ENCODE data around the gene KRTAP10-1.
"Not testable (repeated sequence)": the region's sequence is repeated elsewhere in the genome, so short reads cannot be mapped to it uniquely, and the experiment has no call there.

The KRTAP10-1 gene

DNA sequence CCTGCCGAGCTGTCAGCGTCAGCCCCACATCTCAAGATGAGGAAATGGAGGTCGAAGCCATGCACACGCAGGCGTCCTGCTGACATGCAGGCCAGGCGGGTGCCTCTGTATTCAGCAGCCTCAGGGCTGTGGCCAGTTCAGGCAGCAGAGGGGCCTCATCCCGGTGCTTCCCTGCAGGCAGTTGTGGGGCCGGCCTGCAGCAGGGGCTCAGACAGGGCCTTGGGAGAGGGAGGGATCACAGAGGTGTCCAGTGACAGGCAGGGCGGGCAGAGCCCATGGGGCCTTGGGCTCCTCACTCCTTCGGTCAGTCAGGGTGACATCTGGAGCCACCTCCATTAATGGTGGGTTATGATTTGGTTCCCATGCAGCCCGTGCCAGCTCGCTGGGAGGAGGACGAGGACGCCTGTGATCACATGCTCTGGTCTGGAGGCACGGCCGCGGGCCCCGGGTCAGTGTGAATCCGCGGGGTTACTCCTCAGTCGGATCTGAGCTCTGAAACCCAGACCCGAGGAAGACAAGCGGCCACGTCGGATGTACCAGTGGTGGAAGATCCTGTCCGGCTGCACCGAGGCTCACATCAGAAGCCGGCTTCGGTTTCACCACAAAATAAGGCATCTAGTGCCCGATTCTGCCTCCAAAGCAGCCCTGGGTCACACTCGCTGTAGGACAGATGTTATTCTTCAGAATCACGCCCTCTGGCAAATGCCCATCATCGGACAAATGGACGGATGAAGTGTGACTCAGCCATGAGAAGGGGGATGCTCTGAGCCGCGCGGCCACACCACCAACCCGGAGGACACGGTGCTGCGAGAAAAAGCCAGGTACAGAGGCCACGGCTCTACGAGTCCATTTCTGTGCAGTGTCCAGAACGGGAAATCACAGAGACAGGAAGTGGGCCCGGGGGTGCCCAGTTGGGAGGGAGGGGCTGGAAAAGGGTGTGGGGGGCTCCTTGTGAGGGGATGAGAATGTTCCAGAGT is 33.4 kb downstream of the KRTAP10-1 start:
- H3K27ac ChIP-seq = no peak overlapping the region
- TF ChIP-seq ZFX (IDR thresholded peaks at IDR 0.05) = no peak
- TF ChIP-seq, protein P1, sequence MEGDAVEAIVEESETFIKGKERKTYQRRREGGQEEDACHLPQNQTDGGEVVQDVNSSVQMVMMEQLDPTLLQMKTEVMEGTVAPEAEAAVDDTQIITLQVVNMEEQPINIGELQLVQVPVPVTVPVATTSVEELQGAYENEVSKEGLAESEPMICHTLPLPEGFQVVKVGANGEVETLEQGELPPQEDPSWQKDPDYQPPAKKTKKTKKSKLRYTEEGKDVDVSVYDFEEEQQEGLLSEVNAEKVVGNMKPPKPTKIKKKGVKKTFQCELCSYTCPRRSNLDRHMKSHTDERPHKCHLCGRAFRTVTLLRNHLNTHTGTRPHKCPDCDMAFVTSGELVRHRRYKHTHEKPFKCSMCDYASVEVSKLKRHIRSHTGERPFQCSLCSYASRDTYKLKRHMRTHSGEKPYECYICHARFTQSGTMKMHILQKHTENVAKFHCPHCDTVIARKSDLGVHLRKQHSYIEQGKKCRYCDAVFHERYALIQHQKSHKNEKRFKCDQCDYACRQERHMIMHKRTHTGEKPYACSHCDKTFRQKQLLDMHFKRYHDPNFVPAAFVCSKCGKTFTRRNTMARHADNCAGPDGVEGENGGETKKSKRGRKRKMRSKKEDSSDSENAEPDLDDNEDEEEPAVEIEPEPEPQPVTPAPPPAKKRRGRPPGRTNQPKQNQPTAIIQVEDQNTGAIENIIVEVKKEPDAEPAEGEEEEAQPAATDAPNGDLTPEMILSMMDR (conservative IDR thresholded peaks at IDR 0.05) = no peak

DNA sequence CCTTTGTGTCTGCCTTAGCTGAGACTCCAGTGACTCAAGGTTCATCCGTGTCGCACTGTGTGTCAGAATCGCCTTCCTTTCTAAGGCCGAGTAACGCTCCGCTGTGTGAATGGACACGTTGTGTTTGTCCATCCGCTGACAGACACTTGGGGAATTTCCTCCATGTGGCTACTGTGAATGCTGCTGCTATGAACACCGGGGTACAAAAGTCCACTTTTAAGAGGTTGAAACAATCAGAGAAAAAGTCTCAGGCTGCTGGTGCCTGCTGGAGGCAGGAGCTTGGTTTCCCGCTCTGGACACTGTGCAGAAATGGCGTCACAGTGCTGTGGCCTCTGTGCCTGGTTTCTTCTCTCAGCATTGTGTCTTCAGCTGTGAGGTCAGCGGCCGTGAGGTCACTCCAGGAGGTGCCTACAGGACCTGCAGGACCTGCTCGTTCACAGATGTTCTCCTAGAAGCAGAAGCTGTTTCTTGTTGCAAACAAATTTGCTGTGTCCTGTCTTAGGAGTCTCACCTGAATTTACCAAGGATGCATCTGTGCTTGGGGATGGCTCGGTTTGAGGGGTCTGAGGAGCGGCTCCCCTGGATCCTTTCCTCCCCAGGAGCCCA is 34.2 kb downstream of the KRTAP10-1 start:
- TF ChIP-seq, protein P1 (conservative IDR thresholded peaks at IDR 0.05) = no peak
- no peak for TF ChIP-seq ZFX (IDR thresholded peaks at IDR 0.05)

DNA sequence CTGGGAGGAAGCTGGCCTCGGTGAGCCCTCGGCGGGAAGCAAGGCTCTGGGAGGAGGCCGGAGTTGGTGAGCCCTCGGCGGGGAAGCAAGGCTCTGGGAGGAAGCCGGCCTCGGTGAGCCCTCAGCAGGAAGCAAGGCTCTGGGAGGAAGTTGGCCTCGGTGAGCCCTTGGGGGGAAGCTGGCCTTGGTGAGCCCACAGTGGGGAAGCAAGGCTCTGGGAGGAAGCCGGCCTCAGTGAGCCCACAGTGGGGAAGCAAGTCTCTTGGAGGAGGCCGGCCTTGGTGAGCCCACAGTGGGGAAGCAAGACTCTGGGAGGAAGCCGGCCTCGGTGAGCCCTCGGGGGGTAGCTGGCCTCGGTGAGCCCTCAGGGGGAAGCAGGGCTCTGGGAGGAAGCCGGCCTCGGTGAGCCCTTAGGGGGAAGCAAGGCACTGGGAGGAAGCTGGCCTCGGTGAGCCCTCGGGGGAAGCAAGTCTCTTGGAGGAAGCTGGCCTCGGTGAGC is 36.0 kb downstream of the KRTAP10-1 start:
- TF ChIP-seq, protein P1 (conservative IDR thresholded peaks at IDR 0.05) = no peak
- no peak for TF ChIP-seq ZFX (IDR thresholded peaks at IDR 0.05)
- no peak overlapping the region for H3K27ac ChIP-seq

More for the DNA sequence above, 34.2 kb downstream of the KRTAP10-1 start:
- no peak overlapping the region for H3K27ac ChIP-seq

DNA sequence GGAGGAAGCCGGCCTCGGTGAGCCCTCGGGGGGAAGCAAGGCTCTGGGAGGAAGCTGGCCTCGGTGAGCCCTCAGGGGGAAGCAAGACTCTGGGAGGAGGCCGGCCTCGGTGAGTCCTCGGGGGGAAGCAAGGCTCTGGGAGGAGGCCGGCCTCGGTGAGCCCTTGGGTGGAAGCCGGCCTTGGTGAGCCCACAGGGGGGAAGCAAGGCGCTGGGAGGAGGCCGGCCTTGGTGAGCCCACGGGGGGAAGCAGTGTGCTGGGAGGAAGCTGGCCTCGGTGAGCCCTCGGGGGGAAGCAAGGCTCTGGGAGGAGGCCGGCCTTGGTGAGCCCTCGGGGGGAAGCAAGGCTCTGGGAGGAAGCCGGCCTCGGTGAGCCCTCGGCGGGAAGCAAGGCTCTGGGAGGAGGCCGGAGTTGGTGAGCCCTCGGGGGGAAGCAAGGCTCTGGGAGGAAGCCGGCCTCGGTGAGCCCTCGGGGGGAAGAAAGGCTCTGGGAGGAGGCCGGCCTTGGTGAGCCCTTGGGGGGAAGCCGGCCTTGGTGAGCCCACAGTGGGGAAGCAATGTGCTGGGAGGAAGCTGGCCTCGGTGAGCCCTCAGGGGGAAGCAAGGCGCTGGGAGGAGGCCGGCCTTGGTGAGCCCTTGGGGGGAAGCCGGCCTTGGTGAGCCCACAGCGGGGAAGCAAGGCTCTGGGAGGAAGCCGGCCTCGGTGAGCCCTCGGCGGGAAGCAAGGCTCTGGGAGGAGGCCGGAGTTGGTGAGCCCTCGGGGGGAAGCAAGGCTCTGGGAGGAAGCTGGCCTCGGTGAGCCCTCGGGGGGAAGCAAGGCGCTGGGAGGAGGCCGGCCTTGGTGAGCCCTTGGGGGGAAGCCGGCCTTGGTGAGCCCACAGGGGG is 36.7 kb downstream of the KRTAP10-1 start:
- not testable (repeated sequence) for H3K27ac ChIP-seq

DNA sequence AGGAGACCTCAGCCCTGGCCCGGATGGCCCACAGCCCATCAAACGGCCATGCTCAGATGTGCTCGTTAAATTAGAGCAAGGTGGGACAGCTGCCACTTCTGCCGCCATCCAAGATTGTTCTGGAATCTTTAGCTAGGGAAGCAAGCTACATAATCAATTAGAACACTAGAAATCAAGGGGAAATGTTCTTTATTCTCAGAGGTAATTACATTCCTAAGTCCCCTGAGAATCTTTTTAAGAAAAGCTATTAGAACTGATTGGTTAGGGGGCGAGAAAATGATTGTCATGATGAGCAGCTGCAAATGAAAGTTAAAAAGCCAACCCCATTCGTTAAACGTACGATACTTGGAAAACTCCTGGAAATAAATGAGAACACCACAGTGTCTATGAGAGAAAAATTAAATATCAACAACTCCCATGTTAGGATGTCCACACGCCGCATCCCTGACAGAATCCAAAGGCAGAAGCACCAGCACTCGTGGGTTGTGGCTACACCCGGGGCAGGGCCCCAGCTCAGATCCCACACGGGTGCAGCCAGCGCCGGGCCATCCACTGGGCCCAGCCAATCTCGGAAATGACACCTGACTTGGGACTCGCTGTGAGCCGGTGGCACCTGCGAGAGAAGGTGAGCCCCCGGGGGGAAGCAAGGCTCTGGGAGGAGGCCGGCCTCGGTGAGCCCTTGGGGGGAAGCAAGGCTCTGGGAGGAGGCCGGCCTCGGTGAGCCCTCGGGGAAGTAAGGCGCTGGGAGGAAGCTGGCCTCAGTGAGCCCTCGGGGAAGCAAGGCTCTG is 37.6 kb downstream of the KRTAP10-1 start:
- TF ChIP-seq, protein P1 (conservative IDR thresholded peaks at IDR 0.05) = no peak
- no peak for TF ChIP-seq ZFX (IDR thresholded peaks at IDR 0.05)
- no peak overlapping the region for H3K27ac ChIP-seq

DNA sequence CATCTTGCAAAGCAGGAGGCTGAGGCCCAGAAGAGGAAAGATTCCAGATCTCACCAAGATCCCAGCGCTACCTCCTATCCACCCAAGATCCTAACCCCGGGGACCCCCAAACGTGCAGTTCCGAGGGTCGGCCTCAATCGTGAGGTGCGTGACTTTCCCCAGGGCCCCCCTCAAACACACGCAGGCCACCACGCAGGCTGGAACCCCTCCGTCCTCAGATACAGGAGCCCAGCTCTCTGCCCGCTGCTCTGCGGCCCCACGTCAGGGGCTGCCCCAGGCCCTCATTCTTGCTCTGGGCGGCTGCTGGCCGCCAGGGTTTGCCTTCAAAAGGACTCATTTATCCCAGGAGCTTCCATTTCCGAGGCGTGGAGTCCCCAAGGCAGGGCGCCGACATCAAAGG is 39.9 kb downstream of the KRTAP10-1 start:
- TF ChIP-seq, protein P1 (conservative IDR thresholded peaks at IDR 0.05) = no peak
- TF ChIP-seq ZFX (IDR thresholded peaks at IDR 0.05) = no peak
- no peak overlapping the region for H3K27ac ChIP-seq

DNA sequence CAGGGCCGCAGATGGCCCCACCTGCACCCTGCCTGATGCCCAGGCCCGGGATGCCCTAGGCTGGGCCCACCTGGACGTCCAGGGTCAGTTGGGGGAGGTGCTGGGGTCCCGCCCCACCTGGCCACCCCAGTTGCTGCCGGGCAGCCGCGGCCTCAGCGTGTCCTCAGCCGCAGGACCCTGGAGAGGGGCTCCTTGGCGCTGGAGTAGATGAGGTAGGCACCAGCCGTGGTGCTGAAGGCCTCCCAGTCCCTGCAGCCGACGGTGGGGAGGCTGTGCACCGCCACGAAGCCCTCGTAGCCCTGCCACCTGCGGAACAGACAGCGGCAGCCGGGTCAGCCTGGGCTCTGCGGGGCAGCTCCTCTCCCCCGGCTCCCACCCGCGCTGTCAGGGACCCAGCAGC is 40.4 kb downstream of the KRTAP10-1 start:
- TF ChIP-seq ZFX (IDR thresholded peaks at IDR 0.05) = no peak
- TF ChIP-seq, protein P1 (conservative IDR thresholded peaks at IDR 0.05) = no peak
- H3K27ac ChIP-seq = no peak overlapping the region
